PC-9 (cell line): ENCODE results near the gene SLC35B2.

Experiments
- EZH2 ChIP-seq: fragments of 200-600 bp; sonication (generic); IDR thresholded peaks from 2 replicates; pipeline ENCODE4 v1.8.0; 2017; ENCODE audit warnings: antibody characterized with exemption, low read depth
- TF ChIP-seq, protein P1 (sequence below): fragments of 200-600 bp; sonication (generic); conservative IDR thresholded peaks from 2 replicates; pipeline ENCODE4 v1.6.1; 2017; ENCODE audit warnings: mixed run types, antibody characterized with exemption, mild to moderate bottlenecking, moderate library complexity

DNA sequence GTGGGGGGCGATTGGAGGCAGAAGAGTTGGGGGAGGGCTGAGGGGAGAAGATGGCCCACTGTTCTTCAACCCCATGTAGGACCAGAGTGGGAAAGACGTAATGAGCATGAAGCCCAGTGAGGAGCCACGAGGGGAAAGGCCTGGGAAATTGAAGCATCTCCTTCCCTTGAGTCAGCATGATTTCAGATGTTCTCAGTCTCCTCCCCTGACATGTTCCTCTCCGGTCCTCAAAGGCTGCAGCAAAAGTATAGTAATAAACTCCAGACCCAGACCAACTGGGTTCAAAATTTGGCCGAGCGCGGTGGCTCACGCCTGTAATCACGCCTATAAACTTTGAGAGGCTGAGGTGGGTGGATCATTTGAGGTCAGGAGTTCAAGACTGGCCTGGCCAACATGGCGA, 9.9 kb upstream of the SLC35B2 start:
- TF ChIP-seq, protein P1, sequence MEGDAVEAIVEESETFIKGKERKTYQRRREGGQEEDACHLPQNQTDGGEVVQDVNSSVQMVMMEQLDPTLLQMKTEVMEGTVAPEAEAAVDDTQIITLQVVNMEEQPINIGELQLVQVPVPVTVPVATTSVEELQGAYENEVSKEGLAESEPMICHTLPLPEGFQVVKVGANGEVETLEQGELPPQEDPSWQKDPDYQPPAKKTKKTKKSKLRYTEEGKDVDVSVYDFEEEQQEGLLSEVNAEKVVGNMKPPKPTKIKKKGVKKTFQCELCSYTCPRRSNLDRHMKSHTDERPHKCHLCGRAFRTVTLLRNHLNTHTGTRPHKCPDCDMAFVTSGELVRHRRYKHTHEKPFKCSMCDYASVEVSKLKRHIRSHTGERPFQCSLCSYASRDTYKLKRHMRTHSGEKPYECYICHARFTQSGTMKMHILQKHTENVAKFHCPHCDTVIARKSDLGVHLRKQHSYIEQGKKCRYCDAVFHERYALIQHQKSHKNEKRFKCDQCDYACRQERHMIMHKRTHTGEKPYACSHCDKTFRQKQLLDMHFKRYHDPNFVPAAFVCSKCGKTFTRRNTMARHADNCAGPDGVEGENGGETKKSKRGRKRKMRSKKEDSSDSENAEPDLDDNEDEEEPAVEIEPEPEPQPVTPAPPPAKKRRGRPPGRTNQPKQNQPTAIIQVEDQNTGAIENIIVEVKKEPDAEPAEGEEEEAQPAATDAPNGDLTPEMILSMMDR = no peak
- TF ChIP-seq EZH2 = no peak
